Keratinocyte (primary cell): ENCODE results near the gene DNASE1L2. TPM values are rescaled to one million over a fixed set of nuclear protein-coding genes. Genes with fewer than 3 reads are reported as not detected.

Experiments used
- DNase-seq: peaks from one replicate; pipeline ENCODE4 v3.0.0-alpha.2; 2011; ENCODE audit warnings: low read depth, missing footprints, low spot score
- FAIRE-seq: peaks from 2 replicates; lab custom pipeline; 2011; peaks lifted over from hg19 to GRCh38; lab: Jason Lieb, UNC
- H2AFZ ChIP-seq: 2 replicates; pipeline ENCODE4 v1.6.0; 2012; ENCODE audit warnings: low read length, control low read depth, inconsistent platforms; ENCODE audit not compliant: control insufficient read depth
- H3K27ac ChIP-seq: 2 replicates; pipeline ENCODE4 v1.5.1; 2011; ENCODE audit warnings: low read length; ENCODE audit not compliant: control insufficient read depth, insufficient read depth
- H3K27me3 ChIP-seq: 3 replicates; pipeline ENCODE4 v1.6.0; 2011; ENCODE audit warnings: low read length; ENCODE audit not compliant: control insufficient read depth, insufficient read depth; ENCODE audit errors: extremely low read depth
- H3K36me3 ChIP-seq, 2 experiments: 2 replicates in 1 of 2; 3 replicates in 1 of 2; pipeline ENCODE4 v1.5.1; 2011; ENCODE audit warnings: low read length in 2 of 2, mild to moderate bottlenecking in 1 of 2; ENCODE audit not compliant: control insufficient read depth in 2 of 2, insufficient read depth in 2 of 2; ENCODE audit errors: extremely low read depth in 1 of 2
- H3K4me1 ChIP-seq: 3 replicates; pipeline ENCODE4 v1.5.1; 2011; ENCODE audit warnings: low read length; ENCODE audit not compliant: control insufficient read depth, insufficient read depth; ENCODE audit errors: extremely low read depth
- H3K4me2 ChIP-seq: 3 replicates; pipeline ENCODE4 v1.6.0; 2011; ENCODE audit warnings: low read depth, low read length; ENCODE audit not compliant: control insufficient read depth, insufficient read depth; ENCODE audit errors: extremely low read depth
- H3K4me3 ChIP-seq, 3 experiments: fragments of 200-600 bp in 1 of 3; sonication (generic) in 1 of 3; 2 replicates in 2 of 3; 3 replicates in 1 of 3; pipeline ENCODE4 v1.5.1; 2011 to 2016; ENCODE audit warnings: low read length in 3 of 3, mild to moderate bottlenecking in 3 of 3, control low read depth in 2 of 3, inconsistent platforms in 1 of 3, low read depth in 1 of 3, mixed read lengths in 1 of 3, mixed run types in 1 of 3, moderate library complexity in 1 of 3; ENCODE audit not compliant: control insufficient read depth in 2 of 3, insufficient read depth in 2 of 3; ENCODE audit errors: extremely low read depth in 1 of 3
- H3K79me2 ChIP-seq: 2 replicates; pipeline ENCODE4 v1.6.0; 2012; ENCODE audit warnings: low read length; ENCODE audit not compliant: control insufficient read depth, insufficient read depth
- H3K9ac ChIP-seq: 3 replicates; pipeline ENCODE4 v1.6.0; 2011; ENCODE audit warnings: low read length; ENCODE audit not compliant: control insufficient read depth, insufficient read depth; ENCODE audit errors: extremely low read depth
- H3K9me1 ChIP-seq: 3 replicates; pipeline ENCODE4 v1.6.0; 2011; ENCODE audit warnings: low read length; ENCODE audit not compliant: control insufficient read depth, insufficient read depth; ENCODE audit errors: extremely low read depth
- H3K9me3 ChIP-seq: 2 replicates; pipeline ENCODE4 v1.5.1; 2012; ENCODE audit warnings: low read depth, low read length; ENCODE audit not compliant: control insufficient read depth
- H4K20me1 ChIP-seq: 3 replicates; pipeline ENCODE4 v1.6.0; 2011; ENCODE audit warnings: low read length; ENCODE audit not compliant: control insufficient read depth, insufficient read depth; ENCODE audit errors: extremely low read depth
- EZH2 ChIP-seq: IDR thresholded peaks from one replicate; pipeline ENCODE4 v1.6.1; 2012; ENCODE audit warnings: inconsistent platforms, mild to moderate bottlenecking, low read length, moderate library complexity
- dilution Hi-C: fragments of 300-500 bp; cut with MboI; formaldehyde crosslinking; loops from one replicate; pipeline ENCODE4 v1.7.0; 2020; ENCODE audit warnings: low sequenced_read_pairs; ENCODE audit not compliant: extremely low pct_ligation_motif_present
- polyA plus RNA-seq, 5 experiments: library from polyadenylated mRNA; depleted of rRNA in 3 of 5; stranded (reverse) in 3 of 5; stranded (forward) in 1 of 5; unstranded in 1 of 5; fragments of >200 nt; gene quantifications; 1 replicate in 1 of 5; 2 replicates in 3 of 5; 3 replicates in 1 of 5; pipeline versions ENCODE4 v1.2.1 to v1.2.3, GENCODE V29; 2011 to 2012; ENCODE audit warnings: missing spikeins in 2 of 5, low read depth in 1 of 5, low replicate concordance in 1 of 5
- TF ChIP-seq, protein P1 (sequence below), 3 experiments: IDR thresholded peaks in 1 of 3; conservative IDR thresholded peaks in 1 of 3; optimal IDR thresholded peaks in 1 of 3; 2 replicates in 2 of 3; 3 replicates in 1 of 3; pipeline versions ENCODE3 to v1.5.1; 2011; ENCODE audit warnings: low read length in 3 of 3, mild to moderate bottlenecking in 3 of 3, moderate library complexity in 2 of 3, control low read depth in 1 of 3, inconsistent platforms in 1 of 3; ENCODE audit not compliant: insufficient read depth in 2 of 3; ENCODE audit errors: extremely low read depth in 1 of 3

DNASE1L2 gene
- polyA plus RNA-seq, 1 donor (not counting 4 experiments of a cell fraction or from before 2014, with no cell fraction given), result 0.31 TPM

- DNase-seq (peak; percentile 60), FAIRE-seq (no peak)
- TF ChIP-seq, protein P1, sequence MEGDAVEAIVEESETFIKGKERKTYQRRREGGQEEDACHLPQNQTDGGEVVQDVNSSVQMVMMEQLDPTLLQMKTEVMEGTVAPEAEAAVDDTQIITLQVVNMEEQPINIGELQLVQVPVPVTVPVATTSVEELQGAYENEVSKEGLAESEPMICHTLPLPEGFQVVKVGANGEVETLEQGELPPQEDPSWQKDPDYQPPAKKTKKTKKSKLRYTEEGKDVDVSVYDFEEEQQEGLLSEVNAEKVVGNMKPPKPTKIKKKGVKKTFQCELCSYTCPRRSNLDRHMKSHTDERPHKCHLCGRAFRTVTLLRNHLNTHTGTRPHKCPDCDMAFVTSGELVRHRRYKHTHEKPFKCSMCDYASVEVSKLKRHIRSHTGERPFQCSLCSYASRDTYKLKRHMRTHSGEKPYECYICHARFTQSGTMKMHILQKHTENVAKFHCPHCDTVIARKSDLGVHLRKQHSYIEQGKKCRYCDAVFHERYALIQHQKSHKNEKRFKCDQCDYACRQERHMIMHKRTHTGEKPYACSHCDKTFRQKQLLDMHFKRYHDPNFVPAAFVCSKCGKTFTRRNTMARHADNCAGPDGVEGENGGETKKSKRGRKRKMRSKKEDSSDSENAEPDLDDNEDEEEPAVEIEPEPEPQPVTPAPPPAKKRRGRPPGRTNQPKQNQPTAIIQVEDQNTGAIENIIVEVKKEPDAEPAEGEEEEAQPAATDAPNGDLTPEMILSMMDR (optimal IDR thresholded peaks at IDR 0.05 in 1 of 3, IDR thresholded peaks at IDR 0.05 in 1 of 3, conservative IDR thresholded peaks at IDR 0.05 in 1 of 3; ENCODE audit: extremely low read depth in 1 of 3, insufficient read depth in 2 of 3, low read length in 3 of 3), result no peak
- no peak for TF ChIP-seq EZH2
- dilution Hi-C loops, result no loop called here
- H3K4me2 ChIP-seq, result peak within 1 kb of the TSS; percentile 89
- H3K9me1 ChIP-seq, result peaks cover 2% of the 10 kb centered on the region
- peak within 1 kb of the TSS; percentile 100 for H2AFZ ChIP-seq
- no peaks in the 10 kb centered on the region for H3K27me3 ChIP-seq
- H3K27ac ChIP-seq, result peak within 1 kb of the TSS; percentile 95
- H3K4me1 ChIP-seq, result peaks cover 15% of the 10 kb centered on the region
- peaks cover 54% of the 10 kb centered on the region for H3K79me2 ChIP-seq
- peaks cover 33% of the 10 kb centered on the region for H4K20me1 ChIP-seq
- peak within 1 kb of the TSS; percentile 92 for H3K9ac ChIP-seq
- H3K36me3 ChIP-seq, result peaks cover 7 to 19% of the 10 kb centered on the region in 2 experiments
- H3K4me3 ChIP-seq, result peak within 1 kb of the TSS; percentile 86 to 94 (median 89)
- H3K9me3 ChIP-seq, result no peaks in the 10 kb centered on the region
Measured at GRCh38 chr16:2267913-2268666, 31.8 kb downstream of the DNASE1L2 start, which contains the start of gene RNPS1. Gene RNPS1, minus strand, starts transcription at chr16:2268126. Its CDS starts 3,483 bp downstream, at chr16:2264643.

- Histone ChIP-seq H4K20me1 (peaks cover 15% of the 10 kb centered on the region), H3K36me3 (peaks cover 1 to 4% of the 10 kb centered on the region in 2 experiments), H3K9ac (no peak overlapping the region), H3K27ac (no peak overlapping the region), H3K79me2 (peaks cover 34% of the 10 kb centered on the region), H3K9me3 (no peaks in the 10 kb centered on the region), H3K27me3 (no peaks in the 10 kb centered on the region), H3K4me2 (no peak overlapping the region), H3K4me1 (peaks cover 15% of the 10 kb centered on the region), H3K4me3 (no peak overlapping the region), H2AFZ (no peak overlapping the region), H3K9me1 (peaks cover 2% of the 10 kb centered on the region)
- TF ChIP-seq, protein P1 (optimal IDR thresholded peaks at IDR 0.05 in 1 of 3, IDR thresholded peaks at IDR 0.05 in 1 of 3, conservative IDR thresholded peaks at IDR 0.05 in 1 of 3; ENCODE audit: extremely low read depth in 1 of 3, insufficient read depth in 2 of 3, low read length in 3 of 3), result no peak
- no peak for TF ChIP-seq EZH2
- DNase-seq, result no peak
- no peak for FAIRE-seq
- dilution Hi-C loops, result no loop called here
Measured at GRCh38 chr16:2270070-2270462, 33.8 kb downstream of the DNASE1L2 start.
